Measurements from ENCODE around the gene BTBD17.

- TF ChIP-seq CTCF (conservative IDR thresholded peaks at IDR 0.05; ENCODE audit: low read depth, low read length) (no peak), EZH2 (IDR thresholded peaks at IDR 0.05; ENCODE audit: borderline replicate concordance, low read depth, low read length, poor library complexity, severe bottlenecking) (no peak)
Measured at GRCh38 chr17:74394977-74395376, 33.3 kb upstream of the BTBD17 start.
